SKM-1 treated with dmso at 0.1 percent for 144 hours (cell line): ENCODE results near the gene NKAIN4.

Experiments used
- DNase-seq: peaks from one replicate; lab custom pipeline; 2025; ENCODE audit not compliant: unreplicated experiment; lab: John Stamatoyannopoulos, UW

NKAIN4 gene

DNA sequence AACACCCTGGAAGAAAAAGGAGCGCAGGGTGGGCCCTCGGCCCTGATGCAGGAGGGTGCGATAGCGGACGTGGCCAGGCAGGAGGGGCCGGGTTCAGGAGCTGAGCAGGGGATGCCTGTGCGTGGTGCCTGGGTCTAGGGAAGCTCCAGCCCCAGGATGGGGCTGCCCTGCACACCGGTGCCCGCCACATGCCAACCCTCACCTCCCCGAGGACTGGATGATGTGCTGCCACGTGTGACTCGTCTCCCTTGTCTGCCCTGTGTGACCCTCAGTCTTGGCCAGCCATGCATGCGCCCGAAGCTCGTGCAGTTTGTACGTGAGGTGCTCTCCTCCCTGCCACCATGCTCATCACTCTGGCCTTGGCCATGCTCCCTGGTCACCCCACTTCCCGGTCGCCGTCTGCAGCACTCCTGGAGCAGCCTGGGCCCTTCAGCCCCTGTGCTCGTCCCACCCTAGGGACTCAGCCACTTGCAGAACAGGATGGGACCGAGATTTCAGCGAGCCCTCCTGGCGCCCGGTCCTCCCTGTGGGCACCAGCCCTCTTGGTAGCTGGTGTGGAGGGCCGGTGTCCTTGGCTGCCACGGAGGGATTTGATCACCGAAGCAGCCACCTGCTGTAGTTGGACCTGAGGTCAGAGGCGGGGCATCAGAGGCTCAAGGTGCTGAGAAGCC is 34.5 kb upstream of the NKAIN4 start:
- no peak for DNase-seq

GRCh38 chr20:63287697-63288580 is 33.7 kb upstream of the NKAIN4 start:
- no peak for DNase-seq

DNA sequence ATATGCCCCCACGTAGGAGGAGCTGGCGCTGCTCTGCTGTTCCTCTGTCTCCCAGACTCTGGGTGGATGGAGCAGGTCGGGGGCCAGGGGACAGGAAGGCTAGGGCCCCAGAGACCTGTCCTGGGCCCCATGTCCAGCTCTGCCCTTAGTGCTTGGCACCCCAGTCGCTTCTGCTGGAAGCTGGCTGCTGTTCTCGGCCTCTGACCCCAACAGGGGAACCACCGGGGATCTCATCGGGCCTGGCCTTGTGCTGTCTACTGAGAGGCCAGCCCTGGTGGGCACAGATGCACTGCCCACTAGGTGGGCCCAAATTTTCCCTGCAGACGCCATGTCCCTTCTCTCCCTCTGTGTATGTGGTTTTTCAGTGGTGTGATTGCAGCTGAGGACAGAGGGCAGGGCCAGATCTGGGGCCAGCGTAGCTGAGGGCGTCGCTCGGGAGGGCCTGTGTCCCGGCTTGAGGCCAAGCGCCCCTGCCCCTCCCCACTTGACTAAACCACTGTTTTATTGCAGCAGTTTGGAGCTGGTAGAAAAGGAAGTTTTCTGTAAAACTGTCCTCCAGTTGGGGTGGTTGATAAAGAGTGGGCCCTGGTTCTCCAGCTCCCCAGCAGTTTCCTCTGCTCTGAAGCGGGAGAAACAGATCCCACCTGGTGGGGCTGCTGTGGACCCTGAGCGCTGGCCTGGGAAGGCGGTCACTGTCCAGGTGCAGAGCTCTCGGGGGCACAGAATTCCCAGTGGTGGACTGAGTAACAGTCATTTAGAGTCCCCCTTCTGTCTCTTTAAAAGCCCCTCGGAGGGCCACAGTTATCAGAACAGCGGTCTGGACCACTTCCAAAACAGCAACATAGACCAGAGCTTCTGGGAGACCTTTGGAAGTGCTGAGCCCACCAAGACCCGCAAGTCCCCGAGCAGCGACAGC is 32.8 kb upstream of the NKAIN4 start:
- DNase-seq = no peak

- no peak for DNase-seq
Observed at GRCh38 chr20:63285636-63286615, 31.7 kb upstream of the NKAIN4 start.

DNA sequence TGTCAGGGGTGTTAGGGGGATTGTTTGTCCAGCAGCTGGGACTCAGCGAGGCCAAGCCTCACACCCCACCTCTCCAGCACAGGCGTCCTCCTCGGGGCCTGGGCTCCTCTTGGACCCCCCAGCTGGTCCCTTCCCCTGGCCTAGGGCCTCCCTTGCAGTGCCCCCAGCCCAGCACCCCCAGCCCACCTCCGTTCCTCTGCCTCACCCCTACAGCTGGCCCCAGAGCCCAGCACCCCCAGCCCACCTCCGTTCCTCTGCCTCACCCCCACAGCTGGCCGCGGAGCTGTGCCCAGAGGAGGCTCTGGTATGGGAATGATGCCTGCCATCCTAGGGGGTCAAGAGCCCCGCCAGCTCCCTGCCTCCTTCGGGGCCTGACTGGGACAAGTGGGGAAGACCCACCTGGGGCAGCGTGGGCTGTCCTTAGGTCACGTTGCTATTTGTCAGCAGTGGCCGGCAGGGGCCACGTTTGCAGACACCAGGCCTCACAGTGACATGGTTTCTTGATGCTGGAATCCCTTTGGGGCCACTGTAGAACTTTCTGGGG is 30.8 kb upstream of the NKAIN4 start:
- no peak for DNase-seq

- no peak for DNase-seq
Observed at GRCh38 chr20:63284544-63284949, 30.3 kb upstream of the NKAIN4 start.

DNA sequence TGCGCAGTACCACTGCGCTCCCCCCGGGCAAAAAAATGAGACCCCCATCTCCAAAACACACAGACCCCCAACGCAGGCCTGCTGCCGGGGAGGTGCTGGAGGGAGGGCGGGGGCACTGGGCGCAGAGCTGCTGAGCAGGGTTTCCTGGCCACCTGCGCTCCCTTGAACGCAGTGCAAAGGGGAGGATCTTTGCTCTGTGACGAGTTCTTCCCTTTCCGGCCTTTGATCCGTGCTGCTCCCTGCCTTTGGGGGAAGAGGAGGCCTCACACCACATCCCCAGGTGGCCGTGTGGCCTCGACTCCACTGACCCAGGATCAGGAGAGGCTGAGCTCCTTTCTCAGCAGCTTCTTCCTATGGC is 29.8 kb upstream of the NKAIN4 start:
- no peak for DNase-seq

DNA sequence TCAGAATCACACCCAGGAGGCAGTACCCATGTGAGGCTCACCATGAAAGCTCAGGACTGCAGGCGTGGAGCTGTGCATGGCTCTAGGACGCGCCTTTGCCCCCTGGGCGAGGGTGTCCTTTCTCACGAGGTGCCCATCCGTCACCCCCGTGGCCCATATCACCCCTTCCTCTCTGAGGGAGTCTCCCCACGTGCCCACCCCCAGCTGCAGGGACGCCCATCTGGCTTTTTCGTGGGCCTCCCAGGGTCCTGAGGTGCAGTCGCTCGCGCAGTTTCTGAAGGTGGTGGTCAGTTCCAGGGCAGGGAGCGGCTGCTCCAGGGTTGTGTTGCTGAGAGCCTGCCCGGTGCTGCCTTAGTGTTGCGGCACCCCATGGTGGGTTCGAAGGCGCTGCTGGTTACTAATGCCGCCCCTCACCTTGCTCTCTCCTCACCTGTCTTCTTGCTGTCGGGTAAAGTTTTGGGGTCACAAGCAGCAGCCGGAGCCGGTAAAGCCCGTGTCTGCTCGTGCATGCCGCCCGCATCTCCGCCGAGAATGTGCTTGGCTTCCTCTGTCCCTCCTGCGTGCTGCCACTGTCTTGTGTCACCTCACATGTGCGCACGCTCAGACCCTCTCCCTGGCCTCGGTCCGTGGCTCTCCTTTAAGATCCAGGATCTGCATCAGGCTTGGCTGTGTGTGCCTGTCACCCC is 29.3 kb upstream of the NKAIN4 start:
- no peak for DNase-seq

DNA sequence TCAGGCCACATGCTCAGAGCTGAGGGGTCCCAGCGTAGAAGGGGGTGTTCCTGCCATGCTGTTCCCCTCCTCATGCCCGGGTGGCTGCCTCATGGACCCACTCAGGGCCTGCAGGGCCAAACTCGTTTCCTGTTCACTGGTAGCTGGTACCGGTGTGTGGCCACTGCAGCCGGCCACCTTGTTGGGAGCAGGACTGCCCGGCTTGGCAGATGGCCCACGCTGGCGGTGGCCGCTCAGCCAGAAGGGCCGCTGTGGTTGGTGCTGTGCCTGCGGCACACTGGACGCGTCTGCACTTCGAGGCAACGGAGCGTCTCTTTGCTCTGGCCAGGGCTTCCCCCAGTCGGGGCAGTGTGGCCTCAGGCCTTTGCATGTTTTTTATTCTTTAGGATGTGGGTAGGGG is 28.7 kb upstream of the NKAIN4 start:
- no peak for DNase-seq

- no peak for DNase-seq
Observed at GRCh38 chr20:63281742-63282665, 27.7 kb upstream of the NKAIN4 start.

- no peak for DNase-seq
Observed at GRCh38 chr20:63280929-63281545, 26.8 kb upstream of the NKAIN4 start.

- DNase-seq = no peak
Observed at GRCh38 chr20:63280371-63280770, 26.1 kb upstream of the NKAIN4 start.

DNA sequence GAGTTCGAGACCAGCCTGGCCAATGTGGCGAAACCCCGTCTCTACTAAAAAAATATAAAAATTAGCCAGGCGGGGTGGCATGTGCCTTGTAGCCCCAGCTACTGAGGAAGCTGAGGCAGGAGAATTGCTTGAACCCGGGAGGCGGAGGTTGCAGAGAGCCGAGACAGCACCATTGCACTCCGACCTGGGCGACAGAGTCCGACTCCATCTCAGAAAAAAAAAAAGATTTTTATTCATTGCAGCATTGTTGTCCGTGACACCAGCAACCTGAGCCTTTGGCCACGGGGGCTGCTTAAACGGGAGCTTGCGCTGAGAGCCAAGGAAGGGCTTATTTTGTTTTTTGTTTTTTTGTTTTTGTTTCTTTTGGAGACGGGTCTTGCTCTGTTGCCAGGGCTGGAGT is 25.7 kb upstream of the NKAIN4 start:
- no peak for DNase-seq

- no peak for DNase-seq
Observed at GRCh38 chr20:63278661-63279060, 24.4 kb upstream of the NKAIN4 start.

DNA sequence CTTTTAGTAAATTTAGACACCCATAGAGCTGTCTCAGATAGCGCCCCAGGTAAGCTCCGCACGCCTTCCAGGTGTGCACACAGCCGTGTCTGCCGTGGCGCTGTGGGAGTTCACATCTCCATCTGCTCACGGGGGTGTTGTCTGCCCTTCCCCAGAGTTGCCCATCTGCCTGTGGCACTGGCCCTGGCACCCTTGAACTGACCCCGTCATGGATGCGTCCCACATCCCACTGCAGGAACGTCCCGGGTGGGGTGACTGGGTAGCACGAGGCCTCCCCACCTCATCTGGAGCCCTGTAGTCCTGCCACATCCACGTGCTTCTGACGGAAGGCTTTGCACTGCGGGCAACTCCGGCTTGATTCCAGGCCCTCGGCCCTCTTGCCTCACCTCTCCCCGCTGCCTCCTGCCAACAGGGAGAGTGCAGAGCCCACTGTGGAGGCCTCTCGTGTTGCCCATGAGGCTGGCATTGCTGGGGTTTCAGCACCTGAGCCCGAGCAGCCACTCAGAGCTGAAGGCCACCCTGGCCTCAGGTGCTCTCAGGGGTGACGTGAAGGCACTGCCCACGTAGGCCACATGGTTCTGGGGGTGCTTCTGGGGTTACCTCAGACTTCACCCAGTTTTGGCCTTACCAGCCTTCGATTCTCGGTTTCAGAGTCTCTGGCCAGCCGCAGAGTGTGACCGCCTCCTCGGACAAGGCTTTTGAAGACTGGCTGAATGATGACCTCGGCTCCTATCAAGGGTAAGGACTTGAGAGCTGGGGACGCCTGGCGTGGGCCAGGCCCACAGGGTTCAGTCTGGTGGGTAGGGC is 23.4 kb upstream of the NKAIN4 start:
- no peak for DNase-seq

- DNase-seq = no peak
Observed at GRCh38 chr20:63276956-63277355, 22.7 kb upstream of the NKAIN4 start.

DNA sequence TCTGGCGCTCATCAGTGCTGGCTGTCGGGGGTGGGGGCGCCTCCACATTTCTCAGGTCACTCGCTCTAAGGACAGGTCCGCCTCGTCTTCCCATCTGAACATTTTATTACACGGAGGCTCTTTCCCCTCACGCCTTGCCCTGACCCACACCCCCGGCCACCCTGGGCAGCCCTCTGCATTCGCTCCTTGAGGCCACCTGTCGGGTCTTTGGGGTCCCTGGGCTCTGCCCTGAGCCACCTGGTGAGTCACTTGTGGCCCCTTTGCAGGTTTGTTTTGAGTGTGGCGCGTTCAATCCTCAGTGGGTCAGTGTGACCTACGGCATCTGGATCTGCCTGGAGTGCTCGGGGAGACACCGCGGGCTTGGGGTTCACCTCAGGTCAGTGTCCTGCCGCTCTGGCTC is 21.6 kb upstream of the NKAIN4 start:
- DNase-seq = no peak
